Dendritic cell treated with granulocyte-macrophage colony-stimulating factor and Interleukin-4, amounts not matched to agents 40 ng/mL and 50 ng/mL, for 4 days (primary cell): ENCODE measurements around the gene CDKN1A.

Experiments used
- H3K27ac Mint-ChIP-seq: one replicate; pipeline ENCODE4 v1.8.0; 2022; ENCODE audit warnings: mild to moderate bottlenecking, mixed read lengths
- H3K27me3 Mint-ChIP-seq: one replicate; pipeline ENCODE4 v1.8.0; 2022; ENCODE audit warnings: mild to moderate bottlenecking, mixed read lengths
- H3K36me3 Mint-ChIP-seq: one replicate; pipeline ENCODE4 v1.8.0; 2022; ENCODE audit warnings: low read depth, mixed read lengths
- H3K4me1 Mint-ChIP-seq: one replicate; pipeline ENCODE4 v1.8.0; 2022; ENCODE audit warnings: low read depth, mixed read lengths
- H3K4me3 Mint-ChIP-seq: one replicate; pipeline ENCODE4 v1.8.0; 2022; ENCODE audit warnings: mild to moderate bottlenecking, moderate library complexity, mixed read lengths
- H3K9me3 Mint-ChIP-seq: one replicate; pipeline ENCODE4 v1.8.0; 2022; ENCODE audit warnings: mixed read lengths
- intact Hi-C: fragments of 100-400 bp; cut with micrococcal nuclease; formaldehyde crosslinking; loops from one replicate; pipeline ENCODE4 v1.15.0; 2022

Gene CDKN1A

DNA sequence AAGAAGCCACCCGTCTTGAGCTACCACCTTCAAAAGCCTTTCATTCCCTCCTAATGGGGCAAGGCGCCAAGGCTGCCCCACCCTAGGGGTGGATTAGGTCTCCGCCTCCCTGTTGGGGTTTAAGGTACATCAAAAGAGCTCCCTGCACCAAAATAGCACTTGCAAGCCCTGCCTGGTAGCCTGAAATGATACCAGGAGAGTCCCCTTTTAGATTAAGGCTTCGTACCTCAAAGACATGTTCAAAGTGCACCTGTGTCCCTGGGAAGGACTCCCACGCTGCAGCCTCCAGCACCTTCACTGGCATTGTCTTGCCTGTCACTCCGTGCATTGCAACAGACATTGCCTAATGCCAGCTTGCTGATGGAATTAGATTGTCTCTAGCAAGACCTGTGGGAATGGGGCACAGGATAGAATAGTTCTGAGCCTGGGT is 15.7 kb upstream of the CDKN1A start:
- peak overlapping the region; percentile 28 for H3K27ac Mint-ChIP-seq
- H3K36me3 Mint-ChIP-seq: no peaks in the 10 kb centered on the region
- H3K4me1 Mint-ChIP-seq: peaks cover 44% of the 10 kb centered on the region
- peaks cover 13% of the 10 kb centered on the region for H3K27me3 Mint-ChIP-seq
- H3K9me3 Mint-ChIP-seq: no peaks in the 10 kb centered on the region
- intact Hi-C loops: no loop called here
- H3K4me3 Mint-ChIP-seq: no peak overlapping the region

DNA sequence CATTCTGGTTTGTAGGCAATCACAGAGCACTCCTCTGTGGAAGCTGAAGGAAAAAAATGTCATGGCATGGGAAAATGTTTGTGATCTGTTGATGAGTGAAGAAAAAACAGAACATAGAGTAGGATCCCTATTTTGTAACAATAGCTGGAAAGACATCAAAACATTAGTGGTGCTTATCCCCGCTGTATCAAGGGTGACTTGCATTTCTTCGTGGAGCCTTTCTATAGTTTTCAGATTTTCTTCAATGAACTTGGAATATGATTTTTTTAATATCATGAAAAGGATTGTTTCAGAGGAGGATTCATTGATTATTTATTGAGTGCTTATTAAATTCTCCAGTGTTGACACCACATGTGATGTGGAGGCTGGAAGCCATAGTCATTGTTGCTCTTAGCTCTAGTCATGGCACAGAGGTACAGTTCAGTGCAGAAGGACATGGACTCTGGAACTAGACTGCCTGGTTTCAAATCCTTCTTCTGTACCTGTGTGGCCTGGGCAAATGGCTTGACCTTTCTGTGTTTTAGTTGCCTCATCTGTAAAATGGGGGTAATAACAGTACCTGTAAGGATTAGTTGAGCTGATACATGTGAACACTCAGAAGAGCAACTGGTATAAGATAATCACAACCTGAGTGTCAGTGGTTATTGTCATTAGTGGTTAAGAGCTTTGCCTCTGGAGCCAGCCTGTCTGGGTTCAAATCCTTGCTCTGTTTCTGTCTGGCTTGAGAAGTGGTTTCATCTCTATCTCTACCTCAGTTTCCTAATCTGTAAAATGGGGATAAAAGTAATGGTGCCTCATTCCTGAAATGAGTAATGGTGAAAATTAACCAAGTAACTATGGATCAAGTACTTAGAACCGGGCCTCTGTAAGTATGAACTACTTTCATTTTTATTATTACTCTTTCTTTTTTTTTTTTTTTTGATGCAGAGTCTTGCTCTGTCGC is 14.7 kb upstream of the CDKN1A start:
- no peak overlapping the region for H3K4me3 Mint-ChIP-seq
- intact Hi-C loops: no loop called here

DNA sequence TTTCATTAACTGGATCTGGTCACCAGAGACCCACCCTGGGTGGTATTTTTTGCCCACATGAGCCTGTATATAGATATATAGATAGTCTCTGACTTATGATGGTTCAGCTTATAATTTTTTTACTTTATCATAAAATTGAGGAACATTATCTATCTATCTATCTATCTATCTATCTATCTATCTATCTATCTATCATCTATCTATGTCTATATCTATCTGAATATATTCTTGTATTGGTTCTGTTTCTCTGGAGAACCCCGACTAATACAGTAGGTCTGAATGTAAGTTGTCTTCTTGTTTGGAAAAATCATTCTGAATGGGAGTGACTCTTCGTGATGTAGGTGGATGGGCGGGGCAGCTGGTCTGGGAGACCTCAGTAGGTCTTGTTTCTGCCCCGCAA is 13.3 kb upstream of the CDKN1A start:
- intact Hi-C loops: no loop called here
- no peaks in the 10 kb centered on the region for H3K36me3 Mint-ChIP-seq
- peaks cover 55% of the 10 kb centered on the region for H3K4me1 Mint-ChIP-seq
- H3K9me3 Mint-ChIP-seq: no peaks in the 10 kb centered on the region
- no peak overlapping the region for H3K4me3 Mint-ChIP-seq
- H3K27ac Mint-ChIP-seq: no peak overlapping the region
- peaks cover 6% of the 10 kb centered on the region for H3K27me3 Mint-ChIP-seq

More for the DNA sequence above, 14.7 kb upstream of the CDKN1A start:
- Mint-ChIP-seq H3K36me3 (no peaks in the 10 kb centered on the region), H3K27me3 (peaks cover 13% of the 10 kb centered on the region), H3K9me3 (no peaks in the 10 kb centered on the region), H3K4me1 (peaks cover 48% of the 10 kb centered on the region), H3K27ac (peak overlapping the region; percentile 28)

DNA sequence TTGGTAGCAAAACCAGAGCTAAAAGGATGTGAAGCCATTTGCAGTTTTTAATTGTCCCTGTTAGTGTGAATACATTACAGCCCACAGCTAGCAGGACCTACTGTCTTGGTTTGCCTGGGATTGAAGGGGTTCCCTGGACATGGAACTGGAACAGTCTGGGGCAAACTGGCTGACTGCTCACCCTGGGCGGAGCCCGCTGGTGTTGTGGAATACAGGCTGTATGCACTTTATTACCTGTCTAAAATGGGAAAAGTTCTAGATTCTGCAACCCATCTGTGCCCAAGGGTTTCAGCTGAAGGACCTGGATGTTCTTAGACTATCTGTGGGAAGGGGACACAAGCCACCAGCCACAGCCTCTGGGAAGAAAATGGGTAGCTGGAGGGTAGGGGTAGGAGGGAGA is 12.2 kb upstream of the CDKN1A start:
- H3K4me3 Mint-ChIP-seq: no peak overlapping the region
- H3K27me3 Mint-ChIP-seq: peaks cover 2% of the 10 kb centered on the region
- H3K27ac Mint-ChIP-seq: peak overlapping the region; percentile 82
- intact Hi-C loops: no loop called here
- no peaks in the 10 kb centered on the region for H3K9me3 Mint-ChIP-seq
- peaks cover 55% of the 10 kb centered on the region for H3K4me1 Mint-ChIP-seq
- H3K36me3 Mint-ChIP-seq: no peaks in the 10 kb centered on the region

DNA sequence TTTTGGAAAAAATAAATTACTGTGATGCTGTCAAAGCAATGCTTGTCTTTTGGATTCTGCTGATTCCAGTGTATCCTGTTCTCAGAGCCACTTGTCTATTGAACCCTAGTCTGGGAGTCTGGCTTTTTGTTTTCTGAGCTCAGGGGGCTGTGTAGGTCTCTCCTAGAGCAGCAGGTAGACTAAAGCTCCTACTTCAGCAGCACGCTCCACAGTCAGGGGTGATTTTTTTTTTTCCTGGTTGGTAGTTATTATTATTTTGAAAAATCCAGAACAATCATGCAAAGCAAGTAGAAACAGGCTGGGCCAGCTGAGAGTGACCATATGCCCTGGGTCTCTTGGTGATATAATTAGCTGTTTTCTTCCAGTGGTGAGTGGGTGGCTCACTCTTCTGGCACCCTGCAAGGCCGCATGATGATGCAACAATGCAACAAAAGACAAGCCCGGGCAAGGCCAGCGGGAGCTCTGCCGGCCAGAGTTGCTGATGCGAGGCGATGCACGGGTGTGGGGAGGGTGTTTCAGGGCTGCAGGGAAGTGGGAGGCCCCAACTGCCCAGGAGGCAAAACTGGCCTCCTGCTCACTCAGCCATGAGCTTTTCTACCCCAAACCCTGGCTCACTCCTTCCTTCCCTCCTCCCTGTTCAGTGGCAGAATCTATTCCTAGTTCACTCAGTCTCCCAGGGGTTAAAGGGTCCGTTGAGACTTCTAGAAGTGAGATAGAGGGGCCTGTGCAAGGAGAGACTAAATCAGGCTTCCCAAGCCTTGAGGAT is 11.5 kb upstream of the CDKN1A start:
- peak overlapping the region; percentile 23 for H3K4me3 Mint-ChIP-seq
- peaks cover 60% of the 10 kb centered on the region for H3K4me1 Mint-ChIP-seq
- intact Hi-C loops: no loop called here
- peak overlapping the region; percentile 82 for H3K27ac Mint-ChIP-seq
- H3K9me3 Mint-ChIP-seq: no peaks in the 10 kb centered on the region
- H3K27me3 Mint-ChIP-seq: peaks cover under 1% of the 10 kb centered on the region
- H3K36me3 Mint-ChIP-seq: no peaks in the 10 kb centered on the region

DNA sequence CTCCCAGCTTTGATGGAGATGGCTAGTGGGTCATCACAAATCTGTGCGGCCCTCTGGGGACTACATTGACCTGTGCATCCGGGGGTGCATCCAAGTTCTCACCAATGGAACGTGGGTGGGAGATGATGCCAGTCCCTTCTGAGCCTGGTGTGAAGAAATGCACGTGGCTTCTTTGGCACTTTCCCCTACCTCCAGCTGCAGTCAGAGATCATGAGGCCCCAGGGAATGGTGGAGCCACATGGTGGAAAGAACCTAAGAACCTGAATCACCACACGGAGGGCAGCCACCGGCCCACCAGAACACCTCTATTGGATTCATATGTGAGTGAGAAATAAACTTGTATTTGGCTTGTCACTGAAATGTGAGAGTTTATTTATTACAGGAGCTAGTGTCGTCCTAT is 9.9 kb upstream of the CDKN1A start:
- Mint-ChIP-seq H3K36me3 (no peaks in the 10 kb centered on the region), H3K27me3 (no peaks in the 10 kb centered on the region), H3K4me3 (no peak overlapping the region), H3K9me3 (no peaks in the 10 kb centered on the region), H3K4me1 (peaks cover 49% of the 10 kb centered on the region), H3K27ac (no peak overlapping the region)
- intact Hi-C loops: no loop called here

DNA sequence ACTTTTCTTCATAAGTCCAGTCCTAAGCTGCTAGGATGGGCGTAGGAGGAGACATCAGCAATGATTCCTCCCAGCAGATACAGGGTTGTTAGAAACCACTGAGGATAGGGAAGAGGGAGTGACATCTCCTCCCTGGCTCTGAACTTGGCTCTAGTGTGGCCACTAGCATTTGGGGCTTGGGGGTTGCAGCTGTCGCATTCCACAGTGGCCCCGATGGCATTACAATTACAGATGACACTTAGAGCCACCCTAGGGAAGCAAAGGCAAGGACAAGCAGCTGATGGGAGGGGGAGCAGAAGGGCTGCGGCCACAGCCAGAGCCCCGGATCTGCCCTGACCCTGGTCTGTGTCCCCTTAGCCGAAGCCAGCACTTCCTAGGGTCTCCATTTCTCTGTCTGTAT is 9.5 kb upstream of the CDKN1A start:
- Mint-ChIP-seq H3K27me3 (no peaks in the 10 kb centered on the region), H3K36me3 (no peaks in the 10 kb centered on the region), H3K4me3 (no peak overlapping the region), H3K9me3 (no peaks in the 10 kb centered on the region), H3K27ac (no peak overlapping the region), H3K4me1 (peaks cover 53% of the 10 kb centered on the region)
- intact Hi-C loops: no loop called here

DNA sequence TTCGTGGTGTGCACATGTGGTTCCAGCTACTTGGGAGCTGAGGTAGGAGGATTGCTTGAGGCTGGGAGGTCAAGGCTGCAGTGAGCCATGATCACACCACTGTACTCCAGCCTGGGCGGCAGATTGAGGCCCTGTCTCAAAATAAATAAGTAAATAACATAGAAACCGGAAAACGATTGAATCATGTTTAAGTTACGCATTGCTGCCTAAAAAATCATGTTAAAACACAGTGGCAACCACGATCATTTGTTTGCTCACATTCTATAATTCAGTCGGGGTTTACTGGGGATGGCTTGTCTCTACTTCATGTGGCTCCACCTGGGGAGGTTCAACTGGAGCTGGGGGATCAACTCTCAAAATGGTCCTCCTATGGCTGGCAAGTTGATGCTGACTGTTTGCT is 8.2 kb upstream of the CDKN1A start:
- no peak overlapping the region for H3K4me3 Mint-ChIP-seq

DNA sequence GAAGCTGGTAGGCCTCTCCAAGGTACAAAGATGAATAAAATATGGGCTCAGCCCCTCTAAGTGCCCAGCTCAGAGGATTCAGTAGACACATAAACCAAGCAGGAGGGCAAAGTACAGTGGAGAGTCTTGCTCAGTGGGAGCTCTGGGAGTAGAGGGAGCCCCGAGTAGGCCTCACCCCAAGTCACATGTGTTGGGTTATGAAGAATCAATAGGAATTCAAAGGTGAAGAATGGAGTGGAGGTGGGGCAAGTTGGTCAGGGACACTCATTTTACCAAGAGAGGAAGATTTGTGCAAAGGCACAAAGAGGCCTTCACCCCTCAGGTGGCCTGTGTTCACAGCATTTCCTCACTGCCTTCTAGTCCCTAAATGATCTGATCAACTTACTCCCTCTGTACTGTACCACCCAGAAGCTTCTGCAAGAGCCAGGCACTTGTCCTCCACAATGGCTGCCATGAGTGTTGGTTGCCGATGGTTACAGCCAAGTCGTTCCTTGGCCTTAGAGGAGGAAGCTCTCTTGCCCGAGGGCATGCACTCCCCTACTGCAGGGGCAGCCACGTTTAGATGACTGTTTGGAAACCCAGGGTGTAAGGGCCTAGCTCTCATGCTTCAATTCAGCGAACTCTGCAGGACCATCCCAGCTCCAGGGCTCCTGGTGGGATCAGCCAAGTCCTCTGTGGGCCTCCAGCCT is 6.7 kb upstream of the CDKN1A start:
- intact Hi-C loops: loop anchor here (2.0 kb wide), 1 partner anchor 17 kb away; no protein-coding TSS in a partner anchor
- peaks cover 60% of the 10 kb centered on the region for H3K4me1 Mint-ChIP-seq
- no peaks in the 10 kb centered on the region for H3K27me3 Mint-ChIP-seq
- no peaks in the 10 kb centered on the region for H3K36me3 Mint-ChIP-seq
- H3K27ac Mint-ChIP-seq: peak overlapping the region; percentile 38
- H3K9me3 Mint-ChIP-seq: no peaks in the 10 kb centered on the region
- H3K4me3 Mint-ChIP-seq: no peak overlapping the region

More for the DNA sequence above, 8.2 kb upstream of the CDKN1A start:
- Mint-ChIP-seq H3K27me3 (no peaks in the 10 kb centered on the region), H3K4me1 (peaks cover 60% of the 10 kb centered on the region), H3K27ac (no peak overlapping the region), H3K36me3 (no peaks in the 10 kb centered on the region), H3K9me3 (no peaks in the 10 kb centered on the region)
- intact Hi-C loops: no loop called here

DNA sequence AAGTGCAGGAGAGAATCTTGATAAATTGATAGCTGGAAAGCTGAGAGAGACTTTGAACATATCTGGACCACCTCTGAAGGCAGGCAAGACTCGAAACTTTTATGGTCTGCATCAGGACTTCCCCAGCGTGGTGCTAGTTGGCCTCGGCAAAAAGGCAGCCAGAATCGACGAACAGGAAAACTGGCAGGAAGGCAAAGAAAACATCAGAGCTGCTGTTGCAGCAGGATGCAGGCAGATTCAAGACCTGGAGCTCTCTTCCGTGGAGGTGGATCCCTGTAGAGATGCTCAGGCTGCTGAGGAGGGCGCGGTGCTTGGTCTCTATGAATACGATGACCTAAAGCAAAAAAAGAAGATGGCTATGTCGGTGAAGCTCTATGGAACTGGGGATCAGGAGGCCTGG is 4.6 kb upstream of the CDKN1A start:
- intact Hi-C loops: loop anchor here (2.0 kb wide), 1 partner anchor 19 kb away; no protein-coding TSS in a partner anchor
- Mint-ChIP-seq H3K27ac (peak overlapping the region; percentile 18), H3K9me3 (no peaks in the 10 kb centered on the region), H3K36me3 (peaks cover 7% of the 10 kb centered on the region), H3K27me3 (no peaks in the 10 kb centered on the region), H3K4me1 (peaks cover 57% of the 10 kb centered on the region), H3K4me3 (no peak overlapping the region)

DNA sequence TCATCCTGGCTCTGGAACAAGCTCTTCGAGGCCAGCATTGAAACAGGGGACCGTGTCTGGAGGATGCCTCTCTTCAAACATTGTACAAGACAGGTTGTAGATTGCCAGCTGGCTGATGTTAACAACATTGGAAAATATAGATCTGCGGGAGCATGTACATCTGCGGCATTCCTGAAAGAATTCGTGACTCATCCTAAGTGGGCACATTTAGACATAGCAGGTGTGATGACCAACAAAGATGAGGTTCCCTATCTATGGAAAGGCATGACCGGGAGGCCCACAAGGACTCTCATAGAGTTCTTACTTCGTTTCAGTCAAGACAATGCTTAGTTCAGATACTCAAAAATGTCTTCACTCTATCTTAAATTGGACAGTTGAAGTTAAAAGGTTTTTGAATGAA is 3.6 kb upstream of the CDKN1A start:
- Mint-ChIP-seq H3K4me3 (no peak overlapping the region), H3K4me1 (peaks cover 52% of the 10 kb centered on the region), H3K27ac (no peak overlapping the region), H3K9me3 (no peaks in the 10 kb centered on the region), H3K36me3 (peaks cover 17% of the 10 kb centered on the region), H3K27me3 (no peaks in the 10 kb centered on the region)
- intact Hi-C loops: no loop called here

DNA sequence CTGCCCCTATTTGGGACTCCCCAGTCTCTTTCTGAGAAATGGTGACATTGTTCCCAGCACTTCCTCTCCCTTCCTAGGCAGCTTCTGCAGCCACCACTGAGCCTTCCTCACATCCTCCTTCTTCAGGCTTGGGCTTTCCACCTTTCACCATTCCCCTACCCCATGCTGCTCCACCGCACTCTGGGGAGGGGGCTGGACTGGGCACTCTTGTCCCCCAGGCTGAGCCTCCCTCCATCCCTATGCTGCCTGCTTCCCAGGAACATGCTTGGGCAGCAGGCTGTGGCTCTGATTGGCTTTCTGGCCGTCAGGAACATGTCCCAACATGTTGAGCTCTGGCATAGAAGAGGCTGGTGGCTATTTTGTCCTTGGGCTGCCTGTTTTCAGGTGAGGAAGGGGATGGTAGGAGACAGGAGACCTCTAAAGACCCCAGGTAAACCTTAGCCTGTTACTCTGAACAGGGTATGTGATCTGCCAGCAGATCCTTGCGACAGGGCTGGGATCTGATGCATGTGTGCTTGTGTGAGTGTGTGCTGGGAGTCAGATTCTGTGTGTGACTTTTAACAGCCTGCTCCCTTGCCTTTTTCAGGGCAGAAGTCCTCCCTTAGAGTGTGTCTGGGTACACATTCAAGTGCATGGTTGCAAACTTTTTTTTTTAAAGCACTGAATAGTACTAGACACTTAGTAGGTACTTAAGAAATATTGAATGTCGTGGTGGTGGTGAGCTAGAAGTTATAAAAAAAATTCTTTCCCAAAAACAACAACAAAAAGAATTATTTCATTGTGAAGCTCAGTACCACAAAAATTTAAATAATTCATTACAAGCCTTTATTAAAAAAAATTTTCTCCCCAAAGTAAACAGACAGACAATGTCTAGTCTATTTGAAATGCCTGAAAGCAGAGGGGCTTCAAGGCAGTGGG is 2.1 kb upstream of the CDKN1A start:
- H3K27me3 Mint-ChIP-seq: no peaks in the 10 kb centered on the region
- peaks cover 62% of the 10 kb centered on the region for H3K4me1 Mint-ChIP-seq
- intact Hi-C loops: no loop called here
- H3K36me3 Mint-ChIP-seq: peaks cover 32% of the 10 kb centered on the region
- peak overlapping the region; percentile 99 for H3K4me3 Mint-ChIP-seq
- H3K9me3 Mint-ChIP-seq: no peaks in the 10 kb centered on the region
- H3K27ac Mint-ChIP-seq: peak overlapping the region; percentile 99
